Stomach (tissue), 4 donors: Measurements from ENCODE around the gene EPHX1.

ENCODE experiments used
- CTCF ChIP-seq, 7 experiments: fragments of 450-650 bp in 4 of 7; fragments of 200-600 bp in 3 of 7; sonication (generic) in 3 of 7; IDR thresholded peaks; one replicate each; pipeline ENCODE4 v1.5.1; 2016 to 2019; ENCODE audit warnings: antibody characterized with exemption in 7 of 7, control low read depth in 2 of 7, mild to moderate bottlenecking in 1 of 7
- EP300 ChIP-seq: sonication (generic); formaldehyde crosslinking; IDR thresholded peaks from one replicate; pipeline ENCODE4 v1.6.1; 2017; ENCODE audit warnings: antibody characterized with exemption
- POLR2AphosphoS5 ChIP-seq, 3 donors: sonication (generic); formaldehyde crosslinking; IDR thresholded peaks; one replicate each; pipeline ENCODE4 v1.6.1; 2016; ENCODE audit warnings: antibody characterized with exemption in 3 of 3

- TF ChIP-seq EP300 (no peak), CTCF (IDR thresholded peaks at IDR 0.05) (no peak), POLR2AphosphoS5 (IDR thresholded peaks at IDR 0.05) (no peak)
Observed at GRCh38 chr1:225806249-225806648, 3.7 kb upstream of the EPHX1 start.
